ENCODE results near the gene STEAP2. TPM values are rescaled to one million over a fixed set of nuclear protein-coding genes. Genes with fewer than 3 reads are reported as not detected.

Gene STEAP2
- total and polyA plus RNA-seq, 2 donors (not counting 3 experiments of a cell fraction or from before 2014, with no cell fraction given) = 4.2 to 4.6 TPM

- H3K79me2 ChIP-seq (ENCODE audit: control insufficient read depth, insufficient read depth, low read length) = no peaks in the 10 kb centered on the region
- intact Hi-C loops (cut with micrococcal nuclease) = loop anchor here (1.0 to 2.0 kb wide), 5 partner anchors 32 to 88 kb away; partner anchors contain the start of genes CFAP69 and STEAP1
These were observed 559 bp upstream of the STEAP2 start for GRCh38 chr7:90210981-90211380.

GRCh38 chr7:90212149-90212495, 582 bp downstream of the STEAP2 start:
- no peaks in the 10 kb centered on the region for H3K36me3 ChIP-seq (ENCODE audit: control insufficient read depth in 2 of 2, extremely low read depth in 1 of 2, insufficient read depth in 2 of 2, low read length in 2 of 2)
- peak overlapping the region; percentile 70 for H2AFZ ChIP-seq (ENCODE audit: low read depth, low read length)
- H3K9me3 ChIP-seq (replicated peaks; ENCODE audit: control insufficient read depth, insufficient read depth, low read length) = no peaks in the 10 kb centered on the region
- dilution Hi-C loops (cut with MboI; ENCODE audit: extremely low pct_ligation_motif_present, low sequenced_read_pairs) = no loop called here
- CTCF ChIA-PET = interaction anchor here (0.7 to 5.0 kb wide), 29 partner anchors 12 to 710 kb away, joined by 3 to 70 read pairs (median 5); partner anchors contain the start of gene STEAP1
- peak overlapping the region; percentile 19 for H3K9ac ChIP-seq (replicated peaks; ENCODE audit: extremely low read depth, insufficient read depth, low read length)
- no TSS peak for BruUV-seq (replicated peaks)
- H3K4me3 ChIP-seq (replicated peaks in 1 of 3; ENCODE audit: insufficient read depth in 1 of 3, low read depth in 1 of 3, low read length in 3 of 3) = peak overlapping the region; percentile 28 to 85 (median 63)
- POLR2A ChIA-PET = interaction anchor here (0.8 to 1.6 kb wide), 4 partner anchors 34 to 58 kb away, joined by 3 to 6 read pairs (median 4); partner anchors contain the start of gene STEAP1
- peak overlapping the region; percentile 88 for H3K4me2 ChIP-seq (ENCODE audit: insufficient read depth, low read length)
- H3K27me3 ChIP-seq (ENCODE audit: control insufficient read depth in 2 of 2, insufficient read depth in 2 of 2, low read length in 2 of 2) = no peaks in the 10 kb centered on the region
- no peak for TF ChIP-seq EZH2 (IDR thresholded peaks at IDR 0.05; ENCODE audit: borderline replicate concordance, low read depth, low read length, severe bottlenecking)
- no peak for TF ChIP-seq CTCF (IDR thresholded peaks at IDR 0.05; ENCODE audit: extremely low read depth in 1 of 2, insufficient read depth in 1 of 2, low read depth in 1 of 2, low read length in 2 of 2)
- no peak for TF ChIP-seq FOS (IDR thresholded peaks at IDR 0.05; ENCODE audit: borderline replicate concordance, insufficient read depth, low read length)
- H3K9me1 ChIP-seq (replicated peaks; ENCODE audit: control insufficient read depth, extremely low read depth, insufficient read depth, low read length) = no peaks in the 10 kb centered on the region
- peaks cover 12% of the 10 kb centered on the region for H3K4me1 ChIP-seq (ENCODE audit: control insufficient read depth, extremely low read depth, insufficient read depth, low read length)
- FAIRE-seq = peak; percentile 8
- DNase-seq (ENCODE audit: low read depth, low spot score) = no peak
- H4K20me1 ChIP-seq (replicated peaks; ENCODE audit: control insufficient read depth, extremely low read depth, insufficient read depth, low read length) = no peaks in the 10 kb centered on the region
- H3K27ac ChIP-seq (ENCODE audit: insufficient read depth, low read depth, low read length) = no peak overlapping the region
- no peaks in the 10 kb centered on the region for H3K79me2 ChIP-seq (ENCODE audit: control insufficient read depth, insufficient read depth, low read length)
- intact Hi-C loops (cut with micrococcal nuclease) = loop anchor here (1.0 to 2.0 kb wide), 2 partner anchors 15 to 199 kb away; no protein-coding TSS in a partner anchor

More at GRCh38 chr7:90210981-90211380, 559 bp upstream of the STEAP2 start:
- Histone ChIP-seq H3K4me2 (ENCODE audit: insufficient read depth, low read length) (peak overlapping the region; percentile 89), H3K36me3 (ENCODE audit: control insufficient read depth in 2 of 2, extremely low read depth in 1 of 2, insufficient read depth in 2 of 2, low read length in 2 of 2) (no peaks in the 10 kb centered on the region), H3K27ac (ENCODE audit: insufficient read depth, low read depth, low read length) (peak overlapping the region; percentile 75), H3K4me3 (replicated peaks in 1 of 3; ENCODE audit: insufficient read depth in 1 of 3, low read depth in 1 of 3, low read length in 3 of 3) (peak overlapping the region; percentile 55 to 85 (median 67)), H3K9ac (replicated peaks; ENCODE audit: extremely low read depth, insufficient read depth, low read length) (peak overlapping the region; percentile 79), H3K9me1 (replicated peaks; ENCODE audit: control insufficient read depth, extremely low read depth, insufficient read depth, low read length) (no peaks in the 10 kb centered on the region), H3K9me3 (replicated peaks; ENCODE audit: control insufficient read depth, insufficient read depth, low read length) (no peaks in the 10 kb centered on the region), H2AFZ (ENCODE audit: low read depth, low read length) (peak overlapping the region; percentile 98), H3K27me3 (ENCODE audit: control insufficient read depth in 2 of 2, insufficient read depth in 2 of 2, low read length in 2 of 2) (no peaks in the 10 kb centered on the region), H4K20me1 (replicated peaks; ENCODE audit: control insufficient read depth, extremely low read depth, insufficient read depth, low read length) (no peaks in the 10 kb centered on the region), H3K4me1 (ENCODE audit: control insufficient read depth, extremely low read depth, insufficient read depth, low read length) (peaks cover 12% of the 10 kb centered on the region)
- DNase-seq (ENCODE audit: low read depth, low spot score) (no peak), FAIRE-seq (peak; percentile 31)
- BruUV-seq (replicated peaks) = TSS peak; percentile 84
- ChIA-PET POLR2A (interaction anchor here (1.0 to 1.6 kb wide), 3 partner anchors 38 to 57 kb away, joined by 3 to 6 read pairs (median 3); partner anchors contain the start of gene STEAP1), CTCF (interaction anchor here (0.8 to 5.0 kb wide), 32 partner anchors 11 to 711 kb away, joined by 3 to 70 read pairs (median 5); partner anchors contain the start of gene STEAP1)
- no peak for TF ChIP-seq EZH2 (IDR thresholded peaks at IDR 0.05; ENCODE audit: borderline replicate concordance, low read depth, low read length, severe bottlenecking)
- dilution Hi-C loops (cut with MboI; ENCODE audit: extremely low pct_ligation_motif_present, low sequenced_read_pairs) = no loop called here
